Measurements from ENCODE around the gene FYB1.
"Not testable (repeated sequence)": the region's sequence is repeated elsewhere in the genome, so short reads cannot be mapped to it uniquely, and the experiment has no call there.

FYB1 gene

DNA sequence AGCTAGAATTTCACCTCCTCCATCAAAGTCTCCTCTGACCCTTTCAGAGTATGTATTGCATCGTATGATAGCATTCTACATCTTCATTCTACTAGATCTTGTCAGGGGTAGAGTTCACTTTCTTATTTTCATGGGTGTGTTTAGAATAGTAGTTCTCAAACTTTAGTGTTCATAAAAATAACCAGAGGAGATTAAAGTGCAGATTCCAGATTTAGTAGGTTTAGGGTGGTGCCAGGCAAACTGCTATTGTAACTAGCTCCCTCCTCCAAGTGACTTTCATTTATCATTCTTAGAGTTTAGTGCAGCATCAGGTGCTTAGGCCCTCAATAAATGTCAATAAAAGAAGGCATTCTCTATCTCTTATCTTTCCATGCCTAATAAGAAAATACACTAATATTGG lies 7.2 kb upstream of the FYB1 start:
- no peak for DNase-seq

DNA sequence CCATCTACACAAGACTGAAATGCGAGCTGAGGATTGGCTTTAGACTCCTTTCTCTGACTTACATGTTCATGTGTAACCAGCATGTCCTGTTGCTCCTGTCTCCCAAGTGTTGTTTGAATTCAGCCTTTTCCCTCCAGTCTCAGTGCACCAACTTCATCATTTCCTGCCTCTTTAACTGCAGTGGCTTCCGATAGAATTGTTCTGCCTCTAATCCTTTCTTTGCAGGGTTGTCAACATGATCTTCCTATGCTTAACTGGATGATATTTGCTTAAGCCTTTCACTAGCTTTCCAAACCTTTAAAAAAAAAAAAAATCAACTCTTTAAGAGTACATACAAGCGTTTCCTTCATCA lies 6.7 kb upstream of the FYB1 start:
- no peak for DNase-seq

DNA sequence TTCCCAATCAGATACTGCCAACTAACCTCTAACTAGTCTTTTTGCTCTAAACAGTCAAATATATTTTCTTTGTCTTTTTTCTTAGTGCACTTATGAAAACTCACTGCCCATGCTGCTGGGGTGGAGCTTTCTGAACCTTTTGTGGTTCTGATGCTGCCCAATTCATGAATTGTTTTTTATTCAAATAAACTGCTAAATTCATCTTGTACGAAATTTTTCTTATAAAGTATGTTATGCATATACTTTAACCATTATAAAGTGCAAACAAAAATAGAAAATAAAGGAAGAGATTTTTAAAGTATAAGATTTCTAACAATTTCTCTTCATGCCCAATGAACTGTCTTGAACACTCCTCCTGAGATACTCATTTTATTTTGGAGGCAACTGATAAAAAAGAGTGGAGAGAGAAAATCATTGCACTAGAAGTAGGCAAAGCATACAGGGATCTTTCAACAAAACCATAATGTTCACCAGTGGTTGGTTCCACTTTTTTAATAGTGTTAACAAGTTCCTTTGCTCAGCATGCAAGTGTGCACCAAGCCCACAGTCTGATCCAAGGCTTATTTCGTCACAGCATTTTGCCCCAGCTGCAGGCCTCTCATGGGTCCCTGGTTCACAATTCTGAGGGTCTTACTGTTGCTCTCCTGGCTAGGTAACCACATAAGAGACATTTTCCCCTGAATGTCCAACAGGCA lies 6.2 kb upstream of the FYB1 start:
- no peak for DNase-seq

DNA sequence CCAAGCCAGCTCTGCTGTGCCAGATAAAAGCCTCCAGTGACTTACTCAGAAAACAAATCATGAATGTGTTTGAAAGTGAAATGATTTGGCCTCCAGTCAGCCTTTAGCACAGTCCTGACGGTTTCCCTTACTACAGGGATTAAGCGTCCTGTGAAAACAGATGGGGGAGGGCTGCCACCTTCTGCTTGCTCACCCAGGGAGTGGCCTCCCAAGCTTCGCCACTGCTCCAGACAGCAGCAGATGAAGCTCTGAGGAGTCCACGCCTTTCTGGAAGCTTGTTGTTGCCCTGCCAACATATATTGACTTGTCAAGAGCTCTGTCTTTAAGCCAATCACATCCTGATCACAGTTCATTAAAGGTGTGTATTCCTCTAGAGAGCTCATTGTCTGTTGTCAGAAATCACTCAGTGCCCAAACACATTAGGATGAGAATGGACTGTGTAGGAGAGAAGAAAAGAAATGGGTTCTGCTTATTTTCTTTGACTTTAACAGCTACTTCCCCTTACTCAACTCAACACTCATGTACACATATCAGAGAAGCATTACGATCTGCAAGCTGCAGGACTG lies 4.9 kb upstream of the FYB1 start:
- DNase-seq, result no peak

DNA sequence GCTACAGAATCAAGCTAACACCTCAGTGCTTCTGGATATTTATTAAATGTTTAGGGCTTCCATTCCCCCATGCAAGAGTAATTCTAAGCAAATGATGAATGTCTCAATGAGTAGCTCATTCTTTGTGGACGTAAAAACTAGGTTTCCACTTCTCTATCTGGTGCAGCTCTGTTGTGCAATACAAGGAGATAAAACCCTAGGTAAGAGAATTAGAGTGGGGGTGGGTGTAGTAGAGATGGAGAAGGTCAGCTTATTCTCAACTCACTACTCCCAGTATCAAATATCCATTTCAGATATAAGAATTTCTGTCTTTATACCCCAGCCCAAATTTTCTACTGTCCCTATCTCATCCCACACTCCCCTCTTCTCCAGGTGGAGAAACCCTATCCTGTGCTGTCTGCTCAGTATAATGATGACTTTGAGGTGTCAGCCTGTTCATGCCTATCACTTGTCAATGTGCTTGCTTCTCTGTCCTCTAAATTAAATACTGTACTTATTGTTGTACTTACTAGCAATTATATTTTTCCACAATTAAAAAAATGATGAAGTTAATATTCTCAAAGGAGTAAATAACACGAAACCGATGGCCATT lies 4.3 kb upstream of the FYB1 start:
- no peak for DNase-seq

DNA sequence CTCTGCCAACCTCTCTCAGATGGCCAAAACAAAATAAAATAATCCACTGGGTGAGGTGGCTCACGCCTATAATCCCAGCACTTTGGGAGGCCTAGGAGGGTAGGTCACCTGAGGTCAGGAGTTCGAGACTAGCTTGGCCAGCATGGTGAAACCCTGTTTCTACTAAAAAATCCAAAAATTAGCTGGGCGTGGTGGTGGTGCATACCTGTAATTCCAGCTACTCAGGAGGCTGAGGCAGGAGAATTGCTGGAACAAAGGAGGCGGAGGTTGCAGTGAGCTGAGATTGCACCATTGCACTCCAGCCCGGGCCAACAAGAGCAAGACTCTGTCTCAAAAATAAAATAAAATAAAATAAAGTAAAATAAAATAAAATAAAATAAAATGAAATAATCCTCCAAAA lies 2.3 kb upstream of the FYB1 start:
- not testable (repeated sequence) for DNase-seq

DNA sequence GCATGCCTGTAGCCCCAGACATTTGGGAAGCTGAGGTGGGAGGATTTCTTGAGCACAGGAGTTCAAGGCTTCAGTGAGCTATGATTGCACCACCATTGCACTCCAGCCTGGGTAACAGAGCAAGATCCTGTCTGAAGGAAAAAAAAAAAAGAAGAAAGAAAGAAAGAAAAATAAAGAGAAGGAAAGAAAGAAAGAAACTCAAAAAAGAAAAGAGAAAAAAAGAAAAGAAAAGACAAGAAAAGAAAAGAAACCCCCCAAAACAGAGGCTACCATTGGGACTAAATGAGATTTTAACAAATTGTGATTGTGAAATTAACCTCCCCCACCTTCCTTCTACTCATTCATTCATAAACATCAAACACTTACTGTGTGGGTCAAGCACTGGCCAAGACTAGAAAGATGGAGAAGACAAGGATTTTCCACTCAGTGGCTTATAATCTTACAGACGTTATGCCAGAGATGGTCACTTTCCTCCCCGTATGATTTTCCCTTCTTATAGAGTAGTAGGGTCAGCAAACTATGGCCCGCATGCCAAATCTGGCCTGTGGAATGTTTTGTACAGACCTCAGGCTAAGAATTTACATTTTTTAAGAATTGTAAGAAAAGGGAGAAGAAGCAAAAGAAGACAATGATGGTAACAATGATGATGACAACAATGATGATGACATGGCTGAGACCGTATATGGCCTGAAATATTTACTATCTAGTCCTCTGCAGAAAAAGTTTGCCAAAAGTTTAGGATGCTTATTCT lies 1.1 kb upstream of the FYB1 start:
- no peak for DNase-seq

DNA sequence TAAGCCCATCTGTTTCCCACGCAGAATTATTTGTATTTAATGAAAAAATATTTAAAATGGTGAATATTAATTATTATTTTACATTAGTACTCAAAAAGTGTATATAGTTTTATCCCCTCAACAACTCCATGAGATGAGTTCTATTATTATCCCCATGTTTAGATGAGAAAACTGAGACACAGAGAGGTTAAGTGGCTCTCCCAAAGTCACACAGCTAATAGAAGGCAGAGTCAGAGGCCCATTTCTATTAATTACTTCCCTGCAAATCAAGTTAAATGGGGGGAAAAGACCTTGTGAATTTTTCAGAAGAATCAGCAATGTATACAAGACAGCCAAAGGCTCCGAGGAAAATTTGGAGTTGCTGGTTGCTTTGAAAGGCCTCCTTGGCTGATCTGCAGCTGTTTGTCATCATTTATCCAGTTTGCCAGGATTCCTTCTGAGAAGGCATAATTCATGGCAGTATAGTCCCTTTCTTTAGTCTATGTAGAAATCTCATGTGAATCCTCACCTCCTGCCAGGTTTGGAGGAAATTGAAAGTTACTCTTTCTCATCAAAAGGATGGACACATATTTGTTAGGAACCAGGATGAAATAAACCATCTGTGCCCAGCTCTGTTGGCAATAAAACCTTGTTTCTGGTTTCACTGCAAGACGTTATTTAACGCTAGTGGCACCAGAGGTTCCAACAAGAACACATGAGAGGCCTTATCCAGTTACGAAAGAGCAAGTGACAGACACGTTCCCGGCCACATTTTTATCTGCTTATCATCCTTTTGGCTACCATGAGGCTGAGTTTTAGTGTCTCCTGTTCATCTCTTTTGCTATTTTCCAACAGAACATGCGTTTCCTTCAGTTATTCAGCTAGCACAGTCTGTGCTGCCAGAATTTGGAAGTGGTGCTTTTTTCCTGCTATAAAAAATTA lies 621 bp downstream of the FYB1 start:
- DNase-seq, result no peak

DNA sequence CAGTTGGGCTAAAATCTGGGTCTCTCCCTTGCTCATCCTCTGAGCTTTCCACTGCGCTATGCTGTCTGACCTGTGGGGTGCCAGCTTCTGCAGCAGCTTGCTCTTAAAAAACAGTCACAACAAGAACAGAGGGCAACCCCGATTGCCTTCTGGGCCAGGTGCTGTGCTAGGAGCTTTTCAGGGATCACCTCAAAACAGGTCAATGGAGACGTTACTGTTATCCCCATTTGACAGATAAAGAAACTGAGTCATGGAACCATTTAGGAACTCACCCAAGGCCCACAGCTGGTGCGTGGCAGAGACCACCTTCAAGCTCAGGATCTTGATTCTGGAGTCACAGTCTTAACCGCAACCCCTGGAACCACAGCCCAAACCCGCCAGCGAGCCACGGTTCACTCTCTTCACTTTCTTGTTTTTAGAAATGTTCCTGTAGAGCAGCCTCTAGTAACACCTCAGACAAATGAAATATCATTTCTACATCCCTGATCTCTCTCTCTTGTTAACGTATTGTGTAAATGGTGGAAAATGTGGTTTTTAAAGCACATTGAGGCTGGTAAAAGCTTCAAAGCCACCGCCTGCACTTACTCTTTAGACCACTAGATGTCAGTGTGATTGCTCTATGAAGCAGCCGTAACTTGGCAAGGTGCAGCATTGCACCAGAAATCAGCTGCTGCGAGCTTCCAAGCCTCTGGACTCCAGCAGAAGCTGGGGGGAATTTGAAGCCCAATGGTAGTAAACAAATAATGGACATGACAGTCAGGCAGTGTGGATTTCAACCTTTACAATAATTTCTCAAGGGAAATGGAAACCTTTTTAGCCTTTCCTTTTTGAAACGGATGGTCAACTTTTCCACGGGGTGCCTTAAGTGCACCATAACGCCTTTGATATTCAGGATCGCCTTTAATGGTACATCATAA lies 1.7 kb downstream of the FYB1 start:
- peak; percentile 77 for DNase-seq

DNA sequence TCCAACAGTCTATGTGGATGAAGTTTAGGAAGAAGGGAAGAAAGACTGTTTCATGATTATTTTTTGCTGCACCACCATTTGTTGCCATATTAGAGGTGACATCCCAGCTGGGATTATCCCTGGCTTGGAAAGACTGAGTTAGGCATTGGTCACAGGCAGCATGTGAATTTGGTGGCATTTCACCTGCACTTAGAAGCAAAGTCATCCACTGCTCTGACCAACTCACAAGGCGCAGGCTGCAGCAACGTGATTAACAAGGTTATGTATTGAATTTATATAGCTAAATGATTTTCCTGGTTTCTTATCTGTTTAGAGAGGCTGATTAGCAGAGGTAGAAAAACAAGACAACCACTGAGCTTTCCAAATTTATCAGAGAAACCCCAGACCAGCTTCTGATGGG lies 2.7 kb downstream of the FYB1 start:
- DNase-seq, result no peak

DNA sequence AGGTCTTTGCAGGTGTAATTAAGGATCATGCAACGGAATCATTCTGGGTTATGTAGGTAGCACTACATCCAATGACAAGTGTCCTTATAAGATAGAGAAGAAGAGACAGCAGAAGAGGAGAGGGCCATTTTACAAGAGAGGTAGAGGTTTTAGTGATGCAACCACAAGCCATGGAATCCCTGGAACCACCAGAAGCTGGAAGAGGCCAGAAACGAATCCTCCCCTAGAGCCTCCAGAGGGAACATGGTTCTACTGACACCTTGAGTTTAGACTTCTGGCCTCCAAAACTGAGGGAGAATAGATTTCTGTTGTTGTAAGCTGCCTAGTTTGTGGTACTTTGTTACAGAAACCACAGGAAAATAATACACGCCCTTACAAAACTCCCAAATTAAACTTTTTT lies 3.5 kb downstream of the FYB1 start:
- no peak for DNase-seq

DNA sequence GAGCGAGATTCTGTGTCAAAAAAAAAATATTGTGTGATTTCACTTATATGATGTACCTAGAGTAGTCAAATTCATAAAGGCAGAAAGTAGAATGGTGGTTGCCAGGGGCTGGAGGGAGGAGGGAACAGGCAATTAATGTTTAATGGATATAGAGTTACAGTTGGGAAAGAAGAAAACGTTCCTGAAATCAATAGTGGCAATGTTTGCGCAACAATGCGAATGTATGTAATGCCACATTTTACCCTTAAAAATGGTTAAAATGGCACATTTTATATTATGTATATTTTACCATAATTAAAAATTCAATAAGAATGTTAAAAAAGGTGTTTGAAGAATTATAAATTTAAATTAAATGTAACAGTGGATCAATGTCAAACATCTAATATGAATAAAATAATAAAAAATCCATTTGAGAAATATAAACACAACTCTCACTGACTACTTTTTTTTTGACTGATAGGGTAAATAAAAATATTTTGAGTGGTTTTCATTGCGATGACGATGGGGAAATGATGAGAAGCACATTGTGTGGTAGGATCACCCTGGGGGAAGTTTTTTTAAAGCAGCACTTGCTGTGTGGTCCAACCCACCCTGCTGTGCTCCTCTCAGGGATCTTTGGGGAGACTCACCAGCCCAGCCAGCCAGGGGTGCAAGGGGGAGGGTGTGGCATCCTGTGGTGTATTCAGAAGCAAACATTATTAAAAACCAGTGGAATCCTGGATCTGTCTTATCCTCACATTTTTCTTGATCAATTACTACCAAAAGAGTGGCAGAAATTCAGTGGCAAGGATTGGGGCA lies 4.3 kb downstream of the FYB1 start:
- peak; percentile 41 for DNase-seq

DNA sequence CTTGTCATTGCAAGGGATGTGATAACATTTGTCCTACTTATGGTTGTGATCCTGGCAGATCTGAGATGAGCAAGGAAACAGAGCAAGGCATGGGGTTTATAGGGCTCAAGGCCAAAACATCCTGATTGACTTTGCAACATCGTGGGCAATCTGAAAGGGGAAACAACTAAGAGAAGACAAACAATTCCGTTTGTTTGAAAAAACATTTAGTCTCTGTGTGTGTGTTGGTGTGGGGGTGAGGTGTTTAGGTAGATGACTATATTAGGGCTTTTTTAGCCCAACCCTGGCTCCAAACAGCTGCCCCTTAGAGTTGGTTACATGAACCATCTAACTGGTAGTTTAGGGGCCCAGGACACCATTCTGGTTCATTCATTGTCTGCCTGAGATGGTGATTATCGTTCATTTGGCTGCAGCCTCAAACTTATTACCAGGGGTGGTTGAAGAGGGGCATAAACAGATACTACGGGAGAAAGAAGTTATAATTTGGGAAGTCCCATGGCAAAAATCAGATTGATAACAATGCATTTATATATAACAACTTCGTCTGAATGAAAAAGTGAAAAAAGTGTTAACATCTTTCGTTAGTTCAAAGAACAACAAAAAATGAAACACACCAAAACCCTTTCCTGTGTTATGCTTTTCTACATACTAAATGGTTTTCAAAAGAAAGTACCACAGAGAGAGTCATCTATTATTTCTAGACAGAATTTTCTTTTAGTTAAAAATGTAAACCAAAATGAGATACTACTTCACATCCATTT lies 5.7 kb downstream of the FYB1 start:
- no peak for DNase-seq

DNA sequence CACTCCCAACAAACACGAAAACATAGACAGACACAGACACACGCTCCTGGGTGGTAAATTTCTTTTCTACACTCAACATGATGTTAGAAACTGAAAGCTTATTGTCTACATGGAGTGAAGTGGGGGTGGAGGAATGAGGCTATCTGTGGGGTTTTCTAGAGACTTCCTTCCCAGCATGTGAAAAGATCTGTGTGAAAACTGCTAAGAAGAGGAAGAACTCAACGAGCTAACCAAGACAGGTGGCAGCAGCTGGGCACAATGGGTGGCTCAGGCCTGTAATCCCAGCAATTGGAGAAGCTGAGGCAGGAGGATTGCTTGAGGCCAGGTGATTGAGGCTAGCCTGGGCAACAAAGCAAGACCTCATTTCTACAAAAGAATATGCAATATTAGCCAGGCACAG lies 7.6 kb downstream of the FYB1 start:
- DNase-seq, result no peak

DNA sequence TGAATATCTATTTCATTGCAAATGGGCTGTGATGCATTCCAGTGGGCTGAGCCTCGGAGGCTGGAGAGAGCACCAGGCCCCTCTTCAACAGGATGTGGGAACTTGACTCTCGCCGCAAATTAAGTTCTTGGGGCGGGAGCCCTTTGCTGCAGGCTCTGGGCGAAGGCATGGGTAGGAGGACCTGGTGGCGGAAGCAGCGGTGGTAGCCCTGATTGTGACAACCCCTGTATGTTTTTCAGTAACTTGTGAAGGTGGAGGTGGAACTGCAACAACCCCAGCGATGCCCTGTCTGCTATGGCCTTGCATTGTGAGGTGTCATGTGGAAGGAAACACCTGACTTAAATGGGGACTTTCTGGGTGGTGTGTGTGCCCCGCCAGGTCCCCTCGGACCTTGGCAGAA lies 9.4 kb downstream of the FYB1 start:
- DNase-seq, result peak; percentile 75

DNA sequence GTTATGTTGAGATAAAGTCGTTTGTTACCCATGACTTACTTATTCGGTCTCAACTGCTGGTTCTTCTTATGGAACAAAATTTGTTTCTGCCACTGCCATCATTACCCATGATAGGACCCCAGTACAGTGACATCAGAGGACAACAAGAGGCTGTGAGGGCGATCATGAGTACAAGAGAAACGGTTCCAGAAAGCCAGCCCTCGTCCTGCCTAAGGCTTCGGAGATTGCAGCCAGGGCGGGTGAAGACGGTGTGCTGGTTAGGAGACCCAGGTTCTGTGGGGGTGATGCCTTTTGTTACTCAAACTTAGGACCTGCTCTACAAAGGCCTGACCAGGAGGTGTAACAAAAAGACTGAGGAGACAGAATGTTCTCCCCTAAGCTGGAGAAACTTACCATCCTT lies 10.9 kb downstream of the FYB1 start:
- peak; percentile 41 for DNase-seq

DNA sequence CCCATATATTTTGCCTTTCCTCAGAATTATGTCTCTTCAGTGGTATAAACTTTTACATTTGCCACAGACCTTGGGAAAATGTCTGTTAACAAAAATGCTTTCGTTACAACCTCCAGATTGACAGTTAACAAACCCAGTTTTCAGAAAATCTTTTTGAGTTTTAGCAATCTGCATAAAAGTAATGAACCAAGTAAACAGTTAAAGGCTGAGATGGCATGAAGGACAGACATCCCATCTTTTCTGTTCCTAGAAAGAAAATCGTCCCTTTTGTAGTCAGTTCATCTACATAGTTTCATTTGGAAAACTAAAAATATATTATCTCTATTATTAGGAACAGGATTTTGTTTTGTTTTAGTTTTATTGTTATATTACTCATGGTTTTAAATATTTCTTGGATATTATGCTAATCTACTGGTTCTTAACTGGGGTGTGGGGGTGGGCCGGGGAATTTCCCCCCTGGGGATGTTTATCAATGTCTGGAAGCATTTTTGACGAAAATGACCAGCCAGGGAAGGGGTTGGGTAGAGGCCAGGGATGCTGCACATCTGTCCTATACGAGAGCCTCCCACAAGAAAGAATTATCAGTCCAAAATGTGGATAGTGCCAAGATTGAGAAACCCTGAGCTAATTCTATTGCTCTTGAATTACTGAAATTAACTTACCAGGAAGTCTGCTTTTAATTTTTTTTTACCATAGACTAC lies 11.9 kb downstream of the FYB1 start:
- DNase-seq, result no peak

DNA sequence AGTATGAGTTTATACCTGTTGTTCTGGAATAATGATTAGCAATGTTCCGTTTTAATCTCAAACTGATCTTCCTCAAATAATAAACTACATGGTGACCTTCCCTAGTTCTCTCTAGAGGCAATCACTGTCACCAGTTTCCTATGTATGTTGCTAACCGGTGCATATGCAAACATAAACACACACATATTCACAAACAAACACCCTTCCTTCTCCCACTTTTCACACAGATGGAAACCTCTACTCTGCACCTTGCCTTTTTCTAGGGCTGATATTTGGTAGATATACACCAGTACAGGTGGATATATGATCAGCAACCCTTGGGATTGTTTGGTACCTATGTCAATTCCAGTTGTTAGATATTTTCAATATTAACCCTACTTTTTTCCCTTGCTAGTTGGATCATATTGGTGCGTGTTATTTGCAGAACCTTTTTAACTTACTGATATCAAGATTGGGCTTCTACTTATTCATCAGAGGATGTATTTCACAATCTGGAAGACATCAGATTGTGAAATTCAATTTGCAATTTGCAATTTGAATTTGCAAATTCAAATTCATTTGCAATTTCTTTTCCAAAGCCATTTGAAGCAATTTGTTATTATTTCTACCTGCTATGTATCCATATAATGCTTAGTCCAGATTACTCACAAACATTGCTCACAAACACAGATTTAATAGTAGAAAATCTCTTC lies 12.6 kb downstream of the FYB1 start:
- DNase-seq, result no peak

DNA sequence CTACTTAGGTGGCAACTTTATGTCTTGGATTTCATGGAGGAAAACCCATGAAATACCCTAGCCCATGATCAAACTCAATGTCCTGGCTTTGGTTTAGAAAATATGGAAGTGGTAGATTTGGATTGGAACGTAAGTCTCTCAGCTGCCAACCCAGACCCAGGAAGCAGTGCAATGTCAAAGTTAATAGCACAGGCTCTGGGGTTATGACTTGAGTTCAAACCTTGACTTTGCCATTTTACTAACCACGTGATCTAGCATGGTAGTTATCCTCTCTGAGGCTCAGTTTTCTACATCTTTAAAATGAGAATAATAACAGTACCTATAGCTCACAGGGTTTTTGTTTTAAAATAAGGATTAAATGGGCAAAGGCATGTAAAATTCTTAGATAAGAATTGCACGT lies 13.8 kb downstream of the FYB1 start:
- DNase-seq, result no peak
